HG03095 (cell line): ENCODE data around the gene NINJ2.

ENCODE experiments used
- ATAC-seq: cut with Tn5 transposase; IDR thresholded peaks from one replicate; pipeline ENCODE4 v1.9.1; 2021; ENCODE audit warnings: moderate library complexity; ENCODE audit not compliant: unreplicated experiment

NINJ2 gene

DNA sequence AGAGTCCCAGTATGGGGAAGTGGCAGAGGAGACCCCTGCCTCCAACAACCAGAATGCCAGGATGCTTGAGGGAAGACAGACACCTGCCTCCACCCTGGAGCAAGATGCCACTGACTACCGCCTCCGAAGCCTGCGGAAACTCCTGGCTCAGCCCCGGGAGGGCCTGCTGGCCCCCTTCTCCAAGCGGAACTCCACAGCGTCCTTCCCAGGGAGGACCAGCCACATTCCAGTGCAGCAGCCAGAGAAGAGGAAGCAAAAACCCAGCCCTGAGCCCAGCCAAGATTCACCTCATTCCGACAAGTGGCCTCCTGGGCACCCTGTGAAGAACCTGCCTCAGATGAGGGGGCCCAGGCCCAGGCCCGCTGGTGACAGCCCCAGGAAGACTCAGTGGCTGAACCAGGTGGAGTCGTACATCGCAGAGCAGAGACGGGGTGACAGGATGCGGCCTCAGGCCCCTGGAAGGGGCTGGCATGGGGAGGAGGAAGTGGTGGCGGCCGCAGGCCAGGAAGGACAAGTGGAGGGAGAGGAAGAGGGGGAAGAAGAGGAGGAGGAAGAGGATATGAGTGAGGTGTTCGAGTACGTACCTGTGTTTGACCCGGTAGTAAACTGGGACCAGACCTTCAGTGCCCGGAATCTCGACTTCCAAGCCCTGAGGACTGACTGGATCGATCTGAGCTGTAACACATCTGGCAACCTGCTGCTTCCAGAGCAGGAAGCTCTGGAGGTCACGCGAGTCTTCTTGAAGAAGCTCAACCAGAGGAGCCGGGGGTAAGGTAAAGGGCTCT, 109.8 kb downstream of the NINJ2 start:
- no peak for ATAC-seq

GRCh38 chr12:552466-552865, 110.8 kb downstream of the NINJ2 start:
- ATAC-seq, result no peak

DNA sequence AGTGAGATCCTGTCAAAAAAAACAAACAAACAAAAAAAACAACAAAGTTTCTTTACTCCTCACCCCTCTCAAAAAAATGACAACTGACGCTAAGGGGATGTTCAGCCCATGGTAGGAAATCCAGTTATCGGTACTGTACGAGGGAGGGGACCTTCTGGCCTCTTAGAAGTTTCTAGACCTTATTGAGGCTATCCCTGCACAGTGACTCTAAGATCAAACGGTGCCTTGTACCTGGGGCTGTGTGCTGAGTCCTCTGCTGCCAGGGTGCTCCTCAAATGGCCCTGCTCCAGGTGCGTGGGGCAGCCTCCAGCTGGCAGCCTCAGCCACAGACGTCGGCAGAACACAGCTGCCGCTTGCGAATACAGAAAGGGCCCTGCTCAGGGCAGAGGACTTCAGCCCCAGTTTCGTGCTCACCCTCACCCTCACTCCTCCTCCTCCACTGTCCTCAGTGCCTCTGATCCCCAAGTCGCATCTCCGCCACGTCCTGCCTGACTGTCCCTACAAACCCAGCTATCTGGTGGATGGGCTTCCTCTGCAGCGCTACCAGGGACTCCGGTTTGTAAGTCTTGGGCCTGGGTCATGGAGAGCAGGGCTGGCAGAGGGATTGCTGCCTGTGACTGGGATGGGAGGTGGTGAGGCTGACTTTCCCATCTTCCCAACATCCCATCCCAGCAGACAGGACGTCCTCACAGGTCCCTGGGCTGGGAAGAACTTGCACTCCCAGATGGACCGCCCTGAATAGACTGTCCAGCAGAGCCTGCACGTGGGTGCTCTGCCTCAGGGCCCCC, 112.6 kb downstream of the NINJ2 start:
- ATAC-seq, result no peak

GRCh38 chr12:549476-550082, 113.7 kb downstream of the NINJ2 start:
- no peak for ATAC-seq

DNA sequence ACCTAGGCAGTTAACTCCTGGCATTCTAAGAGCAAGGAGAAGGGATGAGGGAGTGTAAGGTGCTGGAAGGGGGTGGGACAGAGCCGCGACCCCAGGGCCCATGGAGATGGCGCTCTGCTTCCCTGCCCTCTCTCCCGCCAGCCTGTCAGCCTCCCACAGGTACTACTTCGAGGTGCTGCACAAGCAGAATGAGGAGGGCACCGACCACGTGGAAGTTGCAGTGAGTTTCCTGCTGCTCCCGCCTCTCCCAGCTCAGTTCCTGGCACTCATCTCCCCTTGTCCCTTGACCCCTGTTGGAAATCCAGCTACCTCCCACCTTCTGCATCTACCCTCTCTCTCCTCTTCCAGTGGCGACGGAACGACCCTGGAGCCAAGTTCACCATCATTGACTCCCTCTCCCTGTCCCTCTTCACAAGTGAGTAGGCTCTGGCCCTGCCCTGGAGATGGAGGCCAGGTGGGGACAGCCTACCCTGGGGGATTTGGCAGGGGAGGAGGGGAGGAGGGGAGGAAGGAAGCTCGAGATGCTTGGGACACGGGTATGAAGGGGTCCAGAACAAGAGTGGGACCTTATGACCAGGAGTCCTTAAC, 115.3 kb downstream of the NINJ2 start:
- ATAC-seq, result no peak

GRCh38 chr12:546920-547845, 116.1 kb downstream of the NINJ2 start:
- no peak for ATAC-seq

DNA sequence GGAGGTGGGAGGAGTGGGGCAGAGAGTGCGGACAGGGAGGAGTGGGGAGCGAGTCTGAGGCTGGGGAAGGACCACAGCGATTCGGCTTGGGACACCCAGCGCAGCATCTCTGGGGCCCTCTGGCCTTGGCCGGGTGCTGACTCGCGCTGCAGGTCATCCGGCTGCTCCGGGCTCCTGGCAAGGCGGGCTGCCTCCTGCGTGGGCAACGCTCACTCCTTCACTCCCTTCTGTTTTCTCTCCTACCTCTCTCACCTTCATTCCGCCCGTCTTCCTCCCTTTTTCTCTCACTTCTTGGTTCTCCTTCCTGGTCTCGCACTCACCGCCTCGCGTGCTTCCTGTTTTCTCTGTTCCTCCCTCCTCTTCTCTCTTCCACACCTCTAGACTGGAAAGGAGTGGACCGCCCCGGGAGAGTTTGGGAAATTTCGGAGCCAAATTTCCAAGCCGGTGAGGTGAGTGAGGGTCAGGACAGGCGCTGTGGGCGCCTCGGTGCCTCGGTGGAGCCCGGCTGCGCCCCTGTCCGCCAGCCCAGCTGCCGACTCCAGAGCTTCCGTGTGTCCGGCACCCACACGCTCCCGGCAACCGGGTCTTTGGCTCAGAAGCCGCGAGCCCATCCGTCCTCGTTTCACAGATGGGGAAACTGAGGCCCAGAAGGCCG, 116.9 kb downstream of the NINJ2 start:
- ATAC-seq, result no peak

- ATAC-seq, result no peak
Measured at GRCh38 chr12:545835-546234, 117.4 kb downstream of the NINJ2 start.

GRCh38 chr12:544941-545635, 118.2 kb downstream of the NINJ2 start:
- no peak for ATAC-seq

- no peak for ATAC-seq
Measured at GRCh38 chr12:544142-544541, 119.1 kb downstream of the NINJ2 start.

DNA sequence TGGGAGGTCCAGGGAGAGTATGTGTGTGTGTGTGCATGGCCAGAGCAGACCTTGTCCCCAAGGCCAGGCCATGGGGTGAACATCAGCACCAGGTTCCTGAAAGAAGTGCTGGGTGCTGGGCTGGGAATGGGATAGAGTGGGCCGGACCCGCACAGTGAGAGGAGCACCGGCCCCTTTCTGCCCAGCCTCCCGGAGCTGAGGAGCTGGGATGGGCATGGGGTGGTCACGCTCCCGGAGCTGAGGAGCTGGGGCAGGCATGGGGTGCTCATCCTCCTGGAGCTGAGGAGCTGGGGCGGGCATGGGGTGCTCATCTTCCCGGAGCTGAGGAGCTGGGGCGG, 120.2 kb downstream of the NINJ2 start:
- no peak for ATAC-seq

- ATAC-seq, result no peak
Measured at GRCh38 chr12:542395-543113, 120.7 kb downstream of the NINJ2 start.

GRCh38 chr12:541676-542324, 121.4 kb downstream of the NINJ2 start:
- no peak for ATAC-seq

DNA sequence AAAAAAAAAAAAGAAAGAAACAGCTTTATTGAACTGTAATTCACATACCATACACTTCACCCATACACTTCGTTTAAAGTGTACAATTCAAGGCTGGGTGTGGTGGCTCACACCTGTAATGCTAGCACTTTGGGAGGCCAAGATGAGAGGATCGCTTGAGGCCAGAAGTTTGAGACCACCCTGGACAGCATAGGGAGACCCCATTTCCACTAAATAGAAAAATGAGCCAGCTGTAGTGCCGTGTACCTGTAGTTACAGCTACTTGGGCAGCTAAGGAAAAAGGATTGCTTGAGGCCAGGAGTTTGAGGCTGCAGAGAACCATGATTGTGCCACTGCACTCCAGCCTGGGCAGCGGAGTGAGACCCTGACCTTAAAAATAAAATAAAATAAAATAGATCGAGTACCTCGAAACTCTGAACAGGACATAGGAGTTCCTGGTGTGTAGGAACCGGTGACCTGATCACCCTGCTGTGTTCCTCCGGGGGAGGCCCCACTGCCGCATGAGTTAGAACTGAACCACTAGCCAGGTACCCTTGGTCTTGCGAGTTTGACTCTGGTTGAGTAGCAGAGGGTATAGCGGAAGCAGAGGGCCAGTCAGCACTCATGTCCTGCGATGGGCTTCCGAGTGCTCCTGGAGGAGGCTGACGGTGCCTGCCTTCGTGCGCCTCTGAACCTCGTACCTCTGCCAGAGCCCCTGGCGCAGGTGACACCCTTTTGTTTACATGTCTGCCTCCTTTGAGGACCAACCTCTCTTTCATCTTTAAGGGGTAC, 123.5 kb downstream of the NINJ2 start:
- ATAC-seq, result no peak

GRCh38 chr12:538731-539539, 124.3 kb downstream of the NINJ2 start:
- ATAC-seq, result no peak

- ATAC-seq, result no peak
Measured at GRCh38 chr12:537772-538171, 125.5 kb downstream of the NINJ2 start.

DNA sequence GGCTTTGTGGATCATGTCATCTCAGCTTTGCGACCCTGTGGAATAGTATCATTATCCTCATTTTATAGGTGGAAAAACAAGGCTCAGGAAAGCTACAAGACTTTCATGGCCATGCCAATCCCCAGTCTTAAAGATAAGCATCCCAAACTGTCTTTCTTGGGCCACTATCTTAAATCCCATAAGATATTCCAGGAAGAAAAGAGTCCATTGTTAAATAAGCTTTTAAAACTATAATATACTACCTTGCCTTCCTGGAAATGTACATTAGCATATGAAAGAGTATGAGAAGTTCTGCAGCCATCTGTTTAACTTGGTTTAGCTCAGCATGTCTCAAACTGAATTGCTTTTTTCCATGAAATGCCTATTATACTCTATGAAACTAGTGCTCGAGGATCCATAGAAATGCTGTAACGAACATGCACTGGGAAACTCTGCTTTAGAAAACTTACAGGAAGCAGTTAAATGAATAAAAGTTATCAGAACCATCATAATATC, 126.4 kb downstream of the NINJ2 start:
- no peak for ATAC-seq
